ENCODE measurements around the gene PSD. TPM values are rescaled to one million over a fixed set of nuclear protein-coding genes. Genes with fewer than 3 reads are reported as not detected.
"Not testable (repeated sequence)": the region's sequence is repeated elsewhere in the genome, so short reads cannot be mapped to it uniquely, and the experiment has no call there.

Gene PSD
- total RNA-seq, 4 donors from 2014 or later, result 88.0 to 268 (median 108) TPM

GRCh38 chr10:102458656-102459055 is 40.1 kb upstream of the PSD start:
- H3K4me1 ChIP-seq, result peaks cover 18 to 30% (median 21%) of the 10 kb centered on the region in 4 donors
- intact Hi-C loops (cut with DNase I), result no loop called here
- no peaks in the 10 kb centered on the region for H3K27me3 ChIP-seq
- H3K27ac ChIP-seq (replicated peaks in 1 of 4), result no peak overlapping the region
- 92% methylated on average over 4 of the region's 4 CpGs for WGBS
- H3K36me3 ChIP-seq, result peaks cover 0 to 5% (median 0%) of the 10 kb centered on the region in 4 donors
- DNase-seq (ENCODE audit: extremely low spot score), result no peak
- TF ChIP-seq CTCF (IDR thresholded peaks at IDR 0.05) (no peak), EP300 (IDR thresholded peaks at IDR 0.05) (no peak), POLR2A (IDR thresholded peaks at IDR 0.05; ENCODE audit: low read depth) (no peak), POLR2AphosphoS5 (IDR thresholded peaks at IDR 0.05) (no peak)
- no peak overlapping the region for H3K4me3 ChIP-seq
- H3K9me3 ChIP-seq, result no peaks in the 10 kb centered on the region

GRCh38 chr10:102457591-102458150 is 39.1 kb upstream of the PSD start:
- TF ChIP-seq EP300 (IDR thresholded peaks at IDR 0.05), result no peak
- TF ChIP-seq CTCF (IDR thresholded peaks at IDR 0.05), result no peak
- TF ChIP-seq POLR2AphosphoS5 (IDR thresholded peaks at IDR 0.05), result no peak
- no peak for TF ChIP-seq POLR2A (IDR thresholded peaks at IDR 0.05; ENCODE audit: low read depth)
- no peak for DNase-seq (ENCODE audit: extremely low spot score)
- intact Hi-C loops (cut with DNase I), result no loop called here
- 89% methylated on average over 9 of the region's 9 CpGs for WGBS
- H3K27ac ChIP-seq (replicated peaks in 1 of 4), result no peak overlapping the region
- peaks cover 15 to 24% (median 20%) of the 10 kb centered on the region in 4 donors for H3K4me1 ChIP-seq
- H3K4me3 ChIP-seq, result no peak overlapping the region
- H3K36me3 ChIP-seq, result peaks cover 0 to 6% (median 0%) of the 10 kb centered on the region in 4 donors
- no peaks in the 10 kb centered on the region for H3K9me3 ChIP-seq
- no peaks in the 10 kb centered on the region for H3K27me3 ChIP-seq

GRCh38 chr10:102455893-102456471 is 37.4 kb upstream of the PSD start:
- 71% methylated on average over 7 of the region's 7 CpGs for WGBS
- Histone ChIP-seq H3K36me3 (peaks cover 0 to 10% (median 0%) of the 10 kb centered on the region in 4 donors), H3K27ac (replicated peaks in 1 of 4) (no peak overlapping the region), H3K4me3 (no peak overlapping the region), H3K9me3 (no peaks in the 10 kb centered on the region), H3K27me3 (no peaks in the 10 kb centered on the region), H3K4me1 (peaks cover 9 to 21% (median 14%) of the 10 kb centered on the region in 4 donors)
- intact Hi-C loops (cut with DNase I), result no loop called here
- TF ChIP-seq CTCF (IDR thresholded peaks at IDR 0.05) (no peak), POLR2AphosphoS5 (IDR thresholded peaks at IDR 0.05) (no peak), EP300 (IDR thresholded peaks at IDR 0.05) (no peak), POLR2A (IDR thresholded peaks at IDR 0.05; ENCODE audit: low read depth) (no peak)
- no peak for DNase-seq (ENCODE audit: extremely low spot score)

- H3K4me3 ChIP-seq; H3K9me3 ChIP-seq; intact Hi-C loops (cut with DNase I); DNase-seq (ENCODE audit: extremely low spot score); H3K36me3 ChIP-seq; H3K27me3 ChIP-seq; H3K27ac ChIP-seq (replicated peaks in 1 of 4): not testable (repeated sequence)
- 73% methylated on average over 12 of the region's 13 CpGs for WGBS
- peaks cover 5 to 23% (median 13%) of the 10 kb centered on the region in 4 donors for H3K4me1 ChIP-seq
Observed at GRCh38 chr10:102454662-102455487, 36.3 kb upstream of the PSD start.

- Histone ChIP-seq H3K36me3 (peaks cover 0 to 10% (median 0%) of the 10 kb centered on the region in 4 donors), H3K27ac (replicated peaks in 1 of 4) (peak overlapping the region; percentile 10 to 57 (median 51)), H3K4me1 (peaks cover 5 to 32% (median 21%) of the 10 kb centered on the region in 4 donors), H3K27me3 (no peaks in the 10 kb centered on the region), H3K9me3 (no peaks in the 10 kb centered on the region), H3K4me3 (no peak overlapping the region)
- intact Hi-C loops (cut with DNase I), result no loop called here
- WGBS, result 79% methylated on average over 5 of the region's 5 CpGs
- no peak for DNase-seq (ENCODE audit: extremely low spot score)
- TF ChIP-seq EP300 (IDR thresholded peaks at IDR 0.05), result no peak
- no peak for TF ChIP-seq CTCF (IDR thresholded peaks at IDR 0.05)
- no peak for TF ChIP-seq POLR2AphosphoS5 (IDR thresholded peaks at IDR 0.05)
- no peak for TF ChIP-seq POLR2A (IDR thresholded peaks at IDR 0.05; ENCODE audit: low read depth)
Observed at GRCh38 chr10:102453502-102453901, 34.9 kb upstream of the PSD start.
